ENCODE data around the gene TAF6L. TPM values are rescaled to one million over a fixed set of nuclear protein-coding genes. Genes with fewer than 3 reads are reported as not detected.

The TAF6L gene
- total RNA-seq, 1 experiment from 2014 or later: 37.7 TPM

GRCh38 chr11:62787005-62787759, 16.0 kb downstream of the TAF6L start, which contains the start of gene TMEM179B:
Gene TMEM179B, plus strand, starts transcription at chr11:62787402. Its CDS starts 30 bp downstream, at chr11:62787432.
- no peaks in the 10 kb centered on the region for H3K9me3 ChIP-seq (ENCODE audit: control insufficient read depth, low read depth, low read length)
- no peaks in the 10 kb centered on the region for H4K20me1 ChIP-seq (ENCODE audit: control insufficient read depth, insufficient read depth, insufficient read length)
- H3K14ac ChIP-seq (ENCODE audit: insufficient read depth, low read length): peak within 1 kb of the TSS; percentile 10
- no CpG with 5 or more reads among the region's 88 CpGs for WGBS (ENCODE audit: extremely low coverage, insufficient read length, low lambda C conversion rate)
- H3K27ac Mint-ChIP-seq: peak within 1 kb of the TSS; percentile 94 to 98 (median 96)
- H2AFZ ChIP-seq (ENCODE audit: low read length): no peak within 1 kb of the TSS
- no peak within 1 kb of the TSS for H3T11ph ChIP-seq (ENCODE audit: low read length)
- H2BK5ac ChIP-seq (ENCODE audit: insufficient read length, low read length): no peak within 1 kb of the TSS
- no peaks in the 10 kb centered on the region; the same call in 1 of the 2 replicates for H3K27me3 Mint-ChIP-seq (ENCODE audit: low read depth)
- no peaks in the 10 kb centered on the region for H3K27me3 ChIP-seq (ENCODE audit: insufficient read depth, low read length)
- peak; percentile 49 for TF ChIP-seq CTCF (conservative IDR thresholded peaks at IDR 0.05)
- H2BK120ac ChIP-seq (ENCODE audit: low read depth, low read length, poor library complexity, severe bottlenecking): no peak within 1 kb of the TSS
- no peak within 1 kb of the TSS for H4K8ac ChIP-seq (replicated peaks; ENCODE audit: insufficient read length, low read depth, low read length)
- H3K18ac ChIP-seq (ENCODE audit: insufficient read length, low read depth, low read length): peak within 1 kb of the TSS; percentile 7
- no peaks in the 10 kb centered on the region; a peak in 1 of 5 replicates for H3K9me3 Mint-ChIP-seq
- no peak within 1 kb of the TSS for H3K56ac ChIP-seq (ENCODE audit: insufficient read length, low read depth, low read length)
- H3K27ac ChIP-seq (ENCODE audit: insufficient read length, low read depth, low read length): peak within 1 kb of the TSS; percentile 23
- H3K79me1 ChIP-seq (ENCODE audit: insufficient read depth, low read depth, low read length, poor library complexity, severe bottlenecking): no peaks in the 10 kb centered on the region
- no peak within 1 kb of the TSS for H4K91ac ChIP-seq (ENCODE audit: insufficient read length, low read depth, low read length)
- H3K4ac ChIP-seq (ENCODE audit: low read depth, low read length): no peak within 1 kb of the TSS
- no peaks in the 10 kb centered on the region for H3K4me1 ChIP-seq (ENCODE audit: insufficient read depth, low read length)
- H2BK12ac ChIP-seq (ENCODE audit: insufficient read length, low read depth, low read length): no peak within 1 kb of the TSS
- H2BK15ac ChIP-seq (ENCODE audit: low read depth, low read length): no peak within 1 kb of the TSS
- no peak within 1 kb of the TSS for H2AK5ac ChIP-seq (ENCODE audit: insufficient read length, low read length)
- no peak within 1 kb of the TSS for H3K23ac ChIP-seq (ENCODE audit: insufficient read length, low read depth, low read length)
- H3K4me1 Mint-ChIP-seq: peaks cover 24 to 32% of the 10 kb centered on the region in 2 experiments
- H2BK20ac ChIP-seq (ENCODE audit: low read depth, low read length, poor library complexity, severe bottlenecking): no peak within 1 kb of the TSS
- H3K36me3 Mint-ChIP-seq (ENCODE audit: insufficient read depth in 1 of 3, low read depth in 3 of 3): peaks cover 24 to 68% (median 49%) of the 10 kb centered on the region in 3 experiments
- H3K9ac ChIP-seq (ENCODE audit: extremely low read depth, insufficient read length, low read length): peak within 1 kb of the TSS; percentile 91
- no peak within 1 kb of the TSS for H4K5ac ChIP-seq (ENCODE audit: insufficient read length, low read depth, low read length)
- peak within 1 kb of the TSS; percentile 64 for H3K4me2 ChIP-seq (ENCODE audit: insufficient read depth, insufficient read length, low read length)
- peaks cover 4% of the 10 kb centered on the region for H3K23me2 ChIP-seq (ENCODE audit: insufficient read length, low read depth, low read length, poor library complexity, severe bottlenecking)
- no peaks in the 10 kb centered on the region; the same call in 1 of the 2 replicates for H3K79me2 ChIP-seq (ENCODE audit: insufficient read depth, low read length)
- peak within 1 kb of the TSS; percentile 89 to 94 for H3K4me3 Mint-ChIP-seq
- DNase-seq: peak; percentile 98
